Cardiac fibroblast (primary cell): Measurements from ENCODE around the gene FASLG.

ENCODE experiments used
- DNase-seq, 2 donors: peaks; one replicate each; pipeline versions ENCODE4 v3.0.0 to v3.0.0-alpha.2; 2010; ENCODE audit warnings: low read depth in 2 of 2
- H3K4me3 ChIP-seq, 2 donors: replicated peaks in 1 of 2; 1 replicate in 1 of 2; 2 replicates in 1 of 2; pipeline ENCODE4 v1.5.1; 2011; ENCODE audit warnings: low read depth in 2 of 2, low read length in 2 of 2, mild to moderate bottlenecking in 2 of 2, moderate library complexity in 1 of 2
- CTCF ChIP-seq: IDR thresholded peaks from one replicate; pipeline ENCODE4 v1.5.1; 2011; ENCODE audit warnings: low read depth, mild to moderate bottlenecking, low read length, inconsistent platforms

Gene FASLG

GRCh38 chr1:172630056-172630818, 28.7 kb upstream of the FASLG start:
- no peak for TF ChIP-seq CTCF
- H3K4me3 ChIP-seq: no peak overlapping the region
- peak; percentile 27 to 71 for DNase-seq

- H3K4me3 ChIP-seq: no peak overlapping the region
- TF ChIP-seq CTCF: no peak
- DNase-seq: peak in 1 of 2 donors; percentile 32
These were observed 28.0 kb upstream of the FASLG start for GRCh38 chr1:172630868-172631267.

- H3K4me3 ChIP-seq: no peak overlapping the region
- peak; percentile 76 to 95 for DNase-seq
- no peak for TF ChIP-seq CTCF
These were observed 21.4 kb upstream of the FASLG start for GRCh38 chr1:172637522-172637921.

GRCh38 chr1:172638249-172638648, 20.7 kb upstream of the FASLG start:
- DNase-seq: no peak
- H3K4me3 ChIP-seq: no peak overlapping the region
- TF ChIP-seq CTCF: no peak

GRCh38 chr1:172638885-172639831, 19.7 kb upstream of the FASLG start:
- TF ChIP-seq CTCF: no peak
- H3K4me3 ChIP-seq: no peak overlapping the region
- DNase-seq: peak; percentile 50 to 97

- no peak for DNase-seq
- TF ChIP-seq CTCF: no peak
- H3K4me3 ChIP-seq: no peak overlapping the region
These were observed 18.8 kb upstream of the FASLG start for GRCh38 chr1:172640111-172640510.
